Stimulated activated CD4-positive, alpha-beta T cell treated with anti-CD3 and anti-CD28 coated beads, Interleukin-15, amount 100 ng/mL, for 24 hours (primary cell): ENCODE measurements around the gene CHMP3.
"Not testable (repeated sequence)": the region's sequence is repeated elsewhere in the genome, so short reads cannot be mapped to it uniquely, and the experiment has no call there.

Experiments used
- DNase-seq: peaks from one replicate; pipeline ENCODE4 v3.0.0-alpha.2; 2020

CHMP3 gene

DNA sequence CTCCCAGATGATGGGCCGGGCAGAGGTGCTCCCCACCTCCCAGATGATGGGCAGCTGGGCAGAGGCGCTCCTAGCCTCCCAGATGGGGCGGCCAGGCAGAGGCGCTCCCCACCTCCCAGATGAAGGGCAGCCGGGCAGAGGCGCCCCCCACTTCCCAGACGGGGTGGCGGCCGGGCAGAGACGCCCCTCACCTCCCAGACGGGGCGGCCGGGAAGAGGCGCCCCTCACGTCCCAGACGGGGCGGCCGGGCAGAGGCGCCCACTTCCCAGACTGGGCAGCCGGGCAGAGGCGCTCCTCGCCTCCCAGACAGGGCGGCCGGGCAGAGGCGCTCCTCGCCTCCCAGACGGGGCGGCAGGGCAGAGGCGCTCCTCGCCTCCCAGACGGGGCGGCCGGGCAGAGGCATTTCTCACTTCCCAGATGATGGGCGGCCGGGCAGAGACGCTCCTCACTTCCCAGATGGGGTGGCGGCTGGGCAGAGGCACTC is 14.3 kb downstream of the CHMP3 start:
- not testable (repeated sequence) for DNase-seq

DNA sequence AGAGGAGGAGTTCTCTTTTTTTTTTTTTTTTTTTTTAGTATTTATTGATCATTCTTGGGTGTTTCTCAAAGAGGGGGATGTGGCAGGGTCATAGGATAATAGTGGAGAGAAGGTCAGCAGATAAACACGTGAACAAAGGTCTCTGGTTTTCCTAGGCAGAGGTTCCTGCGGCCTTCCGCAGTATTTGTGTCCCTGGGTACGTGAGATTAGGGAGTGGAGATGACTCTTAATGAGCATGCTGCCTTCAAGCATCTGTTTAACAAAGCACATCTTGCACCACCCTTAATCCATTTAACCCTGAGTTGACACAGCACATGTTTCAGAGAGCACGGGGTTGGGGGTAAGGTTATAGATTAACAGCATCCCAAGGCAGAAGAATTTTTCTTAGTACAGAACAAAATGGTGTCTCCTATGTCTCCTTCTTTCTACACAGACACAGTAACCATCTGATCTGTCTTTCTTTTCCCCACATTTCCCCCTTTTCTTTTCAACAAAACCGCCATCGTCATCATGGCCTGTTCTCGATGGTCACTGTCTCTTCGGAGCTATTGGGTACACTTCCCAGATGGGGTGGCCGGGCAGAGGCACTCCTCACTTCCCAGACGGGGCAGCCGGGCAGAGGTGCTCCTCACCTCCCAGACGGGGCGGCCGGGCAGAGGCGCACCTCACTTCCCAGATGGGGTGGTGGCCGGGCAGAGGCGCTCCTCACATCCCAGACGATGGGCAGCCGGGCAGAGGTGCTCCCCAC is 14.9 kb downstream of the CHMP3 start:
- DNase-seq: not testable (repeated sequence)

DNA sequence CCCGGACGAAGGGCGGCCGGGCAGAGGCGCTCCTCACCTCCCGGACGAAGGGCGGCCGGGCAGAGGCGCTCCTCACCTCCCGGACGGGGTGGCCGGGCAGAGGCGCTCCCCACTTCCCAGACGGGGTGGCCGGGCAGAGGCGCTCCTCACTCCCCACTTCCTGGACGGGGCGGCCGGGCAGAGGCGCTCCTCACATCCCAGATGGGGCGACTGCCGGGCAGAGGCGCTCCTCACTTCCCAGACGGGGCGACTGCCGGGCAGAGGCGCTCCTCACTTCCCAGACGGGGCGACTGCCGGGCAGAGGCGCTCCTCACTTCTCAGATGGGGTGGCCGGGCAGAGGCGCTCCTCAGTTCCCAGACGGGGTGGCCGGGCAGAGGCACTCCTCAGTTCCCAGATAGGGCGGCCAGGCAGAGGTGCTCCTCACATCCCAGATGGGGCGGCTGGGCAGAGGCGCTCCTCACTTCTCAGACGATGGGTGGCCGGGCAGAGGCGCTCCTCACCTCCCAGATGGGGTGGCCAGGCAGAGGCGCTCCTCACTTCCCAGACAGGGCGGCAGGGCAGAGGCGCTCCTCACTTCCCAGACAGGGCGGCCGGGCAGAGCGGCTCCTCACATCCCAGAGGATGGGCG is 17.8 kb downstream of the CHMP3 start:
- not testable (repeated sequence) for DNase-seq

DNA sequence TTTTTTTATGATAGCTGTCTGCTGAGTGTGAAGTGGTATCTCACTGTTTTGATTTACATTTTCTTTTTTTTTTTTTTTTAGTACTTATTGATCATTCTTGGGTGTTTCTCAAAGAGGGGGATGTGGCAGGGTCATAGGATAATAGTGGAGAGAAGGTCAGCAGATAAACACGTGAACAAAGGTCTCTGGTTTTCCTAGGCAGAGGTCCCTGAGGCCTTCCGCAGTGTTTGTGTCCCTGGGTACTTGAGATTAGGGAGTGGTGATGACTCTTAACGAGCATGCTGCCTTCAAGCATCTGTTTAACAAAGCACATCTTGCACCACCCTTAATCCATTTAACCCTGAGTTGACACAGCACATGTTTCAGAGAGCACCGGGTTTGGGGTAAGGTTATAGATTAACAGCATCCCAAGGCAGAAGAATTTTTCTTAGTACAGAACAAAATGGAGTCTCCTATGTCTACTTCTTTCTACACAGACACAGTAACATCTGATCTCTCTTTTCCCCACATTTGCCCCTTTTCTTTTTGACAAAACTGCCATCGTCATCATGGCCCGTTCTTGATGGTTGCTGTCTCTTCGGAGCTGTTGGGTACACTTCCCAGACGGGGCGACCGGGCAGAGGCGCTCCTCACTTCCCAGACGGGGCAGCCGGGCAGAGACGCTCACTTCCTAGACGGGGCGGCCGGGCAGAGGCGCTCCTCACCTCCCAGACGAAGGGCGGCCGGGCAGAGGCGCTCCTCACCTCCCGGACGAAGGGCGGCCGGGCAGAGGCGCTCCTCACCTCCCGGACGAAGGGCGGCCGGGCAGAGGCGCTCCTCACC is 18.8 kb downstream of the CHMP3 start:
- not testable (repeated sequence) for DNase-seq

DNA sequence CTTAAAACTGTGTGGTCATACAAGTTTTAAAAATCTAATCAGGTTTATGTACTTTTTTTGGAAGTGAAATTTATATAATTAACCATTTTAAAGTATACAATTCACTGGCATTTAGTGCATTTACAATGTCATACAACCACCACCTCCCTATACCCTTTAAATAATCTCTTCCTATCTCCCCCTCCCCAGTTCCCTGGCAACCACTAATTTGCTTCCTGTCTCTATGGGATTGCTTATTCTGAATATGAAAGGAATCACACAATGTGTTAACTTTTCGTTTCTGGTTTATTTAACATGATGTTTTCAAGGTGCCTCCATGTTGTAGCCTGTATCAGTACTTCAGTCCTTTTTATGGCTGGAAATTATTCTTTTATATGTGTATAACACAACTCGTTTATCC is 19.4 kb downstream of the CHMP3 start:
- no peak for DNase-seq

GRCh38 chr2:86543335-86543734 is 19.9 kb downstream of the CHMP3 start:
- no peak for DNase-seq

DNA sequence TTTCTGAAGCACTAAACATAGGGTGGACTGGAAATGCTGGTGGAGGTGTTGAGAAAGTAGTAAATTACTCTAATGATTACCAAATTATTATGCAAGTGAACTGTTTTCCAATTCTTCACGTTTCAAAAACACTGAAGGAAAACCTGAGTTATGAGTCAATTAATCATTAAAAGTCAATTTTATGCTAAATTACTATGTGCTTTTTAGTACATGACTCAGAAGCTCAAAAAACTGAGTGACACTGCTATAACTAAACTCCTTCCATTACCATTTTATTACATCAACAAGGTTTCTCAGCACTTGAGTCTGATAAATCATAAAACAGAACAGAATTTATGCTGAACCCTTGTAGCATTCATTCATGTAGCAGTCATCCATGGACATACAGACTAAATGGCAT is 20.4 kb downstream of the CHMP3 start:
- DNase-seq: no peak

GRCh38 chr2:86541334-86541733 is 21.9 kb downstream of the CHMP3 start:
- DNase-seq: no peak

DNA sequence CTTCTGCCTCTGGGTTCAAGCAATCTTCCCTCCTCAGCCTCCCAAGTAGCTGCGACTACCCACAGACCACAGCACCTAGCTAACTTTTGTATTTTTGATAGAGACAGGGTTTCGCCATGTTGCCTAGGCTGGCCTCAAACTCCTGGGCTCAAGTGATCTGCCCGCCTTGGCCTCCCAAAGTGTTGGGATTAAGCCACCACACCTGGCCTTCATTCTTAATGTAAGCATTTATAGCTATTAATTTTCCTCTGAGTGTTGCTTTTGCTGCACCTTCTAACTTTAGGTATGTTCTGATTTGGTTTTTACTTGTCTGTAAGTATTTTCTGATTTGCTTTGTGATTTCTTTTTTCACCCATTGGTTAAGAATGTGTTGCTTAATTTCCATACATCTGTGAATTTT is 29.7 kb downstream of the CHMP3 start:
- DNase-seq: no peak

GRCh38 chr2:86525421-86526340 is 37.6 kb downstream of the CHMP3 start:
- DNase-seq: no peak

- DNase-seq: no peak
Observed at GRCh38 chr2:86523491-86523890, 39.8 kb downstream of the CHMP3 start.

DNA sequence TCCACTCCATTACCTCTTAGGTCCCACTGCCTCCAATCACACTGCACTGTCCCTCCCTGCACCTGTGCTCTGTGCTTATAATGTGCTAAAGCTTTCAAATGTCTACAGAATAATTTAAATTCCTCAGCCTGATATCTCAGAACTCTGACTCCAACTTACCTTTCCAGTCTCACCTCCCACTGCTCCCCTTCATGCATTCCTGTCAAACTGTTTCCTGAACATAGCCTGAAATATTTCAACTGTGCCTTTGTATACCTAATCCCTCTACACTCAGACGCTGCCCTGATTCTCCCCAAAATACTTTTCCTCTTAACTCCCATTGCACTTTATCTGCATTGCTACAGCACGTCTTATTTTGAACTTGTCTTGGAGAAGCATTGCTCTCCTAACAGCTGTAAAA is 40.5 kb downstream of the CHMP3 start:
- no peak for DNase-seq

DNA sequence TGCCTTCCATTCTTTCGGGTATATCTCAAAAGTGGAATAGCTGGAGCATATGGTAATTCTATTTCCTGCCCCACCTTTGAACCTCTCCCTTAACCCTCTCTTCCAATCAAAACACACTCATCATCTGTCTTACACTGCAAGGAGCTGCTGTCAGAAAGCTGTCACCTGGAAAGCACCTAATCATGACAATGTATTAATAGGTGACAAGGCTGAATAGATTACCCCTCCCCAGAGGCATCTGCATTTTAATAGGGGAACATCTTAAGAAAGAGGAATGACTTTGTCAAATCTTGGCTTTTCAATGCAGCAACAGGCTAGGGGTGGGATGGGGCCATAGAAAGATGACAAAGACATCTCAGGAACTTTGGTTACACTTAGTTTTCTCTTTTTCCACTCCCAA is 41.3 kb downstream of the CHMP3 start:
- no peak for DNase-seq

DNA sequence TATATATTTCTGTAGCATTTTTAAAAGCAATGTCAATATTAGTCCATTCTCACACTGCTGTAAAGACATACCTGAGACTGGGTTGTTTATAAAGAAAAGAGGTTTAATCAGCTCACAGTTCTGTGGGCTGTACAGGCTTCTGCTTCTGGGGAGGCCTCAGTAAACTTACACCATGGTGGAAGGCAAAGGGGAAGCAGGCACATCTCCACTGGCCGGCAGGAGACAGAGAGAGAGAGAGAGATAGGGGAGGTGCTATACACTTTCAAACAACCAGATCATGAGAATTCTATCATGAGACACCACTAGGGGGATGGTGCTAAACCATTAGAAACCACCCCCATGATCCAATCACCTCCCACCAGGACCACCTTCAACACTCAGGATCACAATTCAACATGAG is 43.1 kb downstream of the CHMP3 start:
- no peak for DNase-seq

GRCh38 chr2:86519349-86519748 is 43.9 kb downstream of the CHMP3 start:
- no peak for DNase-seq

DNA sequence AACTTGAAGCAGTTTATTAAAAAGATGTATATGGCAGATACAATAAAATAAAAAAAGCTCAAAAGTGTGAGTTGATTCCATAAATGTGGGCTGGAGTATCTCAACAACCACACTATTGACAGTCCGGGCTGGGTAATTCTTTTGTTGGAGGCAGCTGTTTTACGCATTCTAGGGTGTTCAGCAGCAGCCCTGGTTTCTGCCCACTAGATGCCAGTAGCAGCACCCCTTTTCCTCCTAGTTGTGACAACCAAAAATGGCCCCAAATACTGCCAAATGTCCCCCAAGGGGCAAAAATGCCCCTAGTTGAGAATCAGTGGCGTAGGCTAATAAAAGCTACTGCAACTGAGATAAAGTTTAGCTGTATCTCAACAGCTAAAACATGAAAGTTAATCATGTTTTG is 44.8 kb downstream of the CHMP3 start:
- DNase-seq: peak; percentile 17

DNA sequence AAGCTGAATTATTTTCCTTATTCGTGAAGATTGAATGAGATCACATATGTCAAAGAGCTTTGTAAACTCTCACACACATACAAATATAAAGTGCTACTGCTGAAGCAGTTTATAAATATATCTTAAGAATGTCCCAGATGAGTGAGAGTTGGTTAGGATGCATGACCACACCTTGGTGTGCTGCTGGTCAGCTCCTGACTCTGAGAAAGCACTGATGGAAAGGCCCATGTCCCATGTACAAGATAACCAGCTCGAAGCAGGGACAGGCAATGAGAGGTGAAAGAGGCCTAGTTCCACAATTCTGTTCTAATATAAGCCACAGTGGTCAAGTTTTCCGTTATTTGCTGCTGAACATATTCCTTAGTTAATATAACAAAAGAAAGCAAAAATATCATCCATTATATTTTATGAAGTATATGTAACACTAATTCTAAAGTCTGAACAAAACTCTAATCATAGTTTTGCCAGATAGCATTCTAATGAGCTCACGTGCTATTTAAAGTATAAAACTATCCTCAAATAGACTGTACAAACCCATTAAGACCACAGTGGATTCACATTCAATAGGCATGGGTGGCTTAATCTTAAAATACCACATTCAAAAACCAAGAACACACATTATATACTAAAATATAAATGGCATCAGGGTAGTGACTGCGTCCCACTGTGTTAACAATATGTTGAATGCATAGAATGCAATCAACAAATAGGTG is 49.1 kb downstream of the CHMP3 start:
- no peak for DNase-seq

GRCh38 chr2:86512892-86513291 is 50.4 kb downstream of the CHMP3 start:
- DNase-seq: no peak

- no peak for DNase-seq
Observed at GRCh38 chr2:86512034-86512433, 51.2 kb downstream of the CHMP3 start.

DNA sequence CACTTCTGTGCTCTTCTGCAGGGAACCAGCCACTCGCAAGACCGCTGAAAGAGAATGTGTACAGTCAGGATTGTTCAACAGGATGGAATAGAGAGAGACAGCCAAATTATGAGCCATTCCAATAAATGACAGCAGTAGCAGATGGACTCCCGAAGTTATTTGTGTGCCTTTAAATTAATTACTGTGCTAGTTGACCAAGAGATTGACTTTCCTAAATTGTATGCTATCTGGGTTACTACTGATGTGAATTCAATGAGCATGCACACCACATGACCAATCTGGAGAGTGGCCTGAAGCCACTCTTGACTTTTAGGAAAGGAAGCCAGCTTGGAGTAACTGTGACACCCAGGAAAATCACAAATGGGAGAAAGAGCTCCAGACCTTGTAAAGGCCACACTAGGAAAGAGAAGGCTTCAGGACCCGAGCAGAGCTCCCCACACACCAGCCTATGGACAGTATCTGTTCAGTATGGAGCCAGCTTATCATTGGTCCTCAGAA is 52.8 kb downstream of the CHMP3 start:
- no peak for DNase-seq

- DNase-seq: no peak
Observed at GRCh38 chr2:86507600-86507999, 55.6 kb downstream of the CHMP3 start.
